Calu3 (cell line): ENCODE results near the gene NTNG2. TPM values are rescaled to one million over a fixed set of nuclear protein-coding genes. Genes with fewer than 3 reads are reported as not detected.

Experiments used
- BruUV-seq: library from RNA; stranded (reverse); fragments of 400-500 nt; replicated peaks from 2 replicates; lab custom pipeline; 2021; lab: Mats Ljungman, UMichigan
- CTCF ChIA-PET: fragments of 300-600 bp; sonication (Branson Sonifier 250); formaldehyde crosslinking; loops from one replicate; lab custom pipeline; 2022; ENCODE audit warnings: antibody characterized with exemption; lab: Charles Lee
- DNase-seq: peaks from one replicate; pipeline ENCODE4 v3.0.0; 2022
- H3K27ac Mint-ChIP-seq: one replicate; pipeline ENCODE4 v1.8.0; 2022; ENCODE audit warnings: mixed read lengths; ENCODE audit not compliant: unreplicated experiment
- H3K27me3 Mint-ChIP-seq: one replicate; pipeline ENCODE4 v1.8.0; 2022; ENCODE audit warnings: mixed read lengths; ENCODE audit not compliant: unreplicated experiment
- H3K36me3 Mint-ChIP-seq: one replicate; pipeline ENCODE4 v1.8.0; 2022; ENCODE audit warnings: mild to moderate bottlenecking, moderate library complexity, mixed read lengths; ENCODE audit not compliant: insufficient read depth, unreplicated experiment
- H3K4me1 Mint-ChIP-seq: one replicate; pipeline ENCODE4 v1.8.0; 2022; ENCODE audit warnings: mild to moderate bottlenecking, low read depth, mixed read lengths; ENCODE audit not compliant: unreplicated experiment
- H3K4me3 Mint-ChIP-seq: one replicate; pipeline ENCODE4 v1.8.0; 2022; ENCODE audit warnings: mild to moderate bottlenecking, low read depth, moderate library complexity, mixed read lengths; ENCODE audit not compliant: unreplicated experiment
- H3K9me3 Mint-ChIP-seq: one replicate; pipeline ENCODE4 v1.8.0; 2022; ENCODE audit warnings: low read depth, mixed read lengths; ENCODE audit not compliant: unreplicated experiment
- intact Hi-C: fragments of 100-400 bp; cut with micrococcal nuclease; formaldehyde crosslinking; loops from one replicate; pipeline ENCODE4 v1.10.0; 2022; ENCODE audit not compliant: unreplicated experiment
- total RNA-seq: library from RNA; stranded (reverse); gene quantifications from 2 replicates; pipeline ENCODE4 v1.2.3, GENCODE V29; 2022
- TF ChIP-seq, protein P1 (sequence below): fragments of 200-600 bp; IDR thresholded peaks from one replicate; pipeline ENCODE4 v1.8.0; 2022; ENCODE audit warnings: antibody characterized with exemption; ENCODE audit not compliant: unreplicated experiment

The NTNG2 gene
- total RNA-seq, 1 experiment from 2014 or later = not detected

DNA sequence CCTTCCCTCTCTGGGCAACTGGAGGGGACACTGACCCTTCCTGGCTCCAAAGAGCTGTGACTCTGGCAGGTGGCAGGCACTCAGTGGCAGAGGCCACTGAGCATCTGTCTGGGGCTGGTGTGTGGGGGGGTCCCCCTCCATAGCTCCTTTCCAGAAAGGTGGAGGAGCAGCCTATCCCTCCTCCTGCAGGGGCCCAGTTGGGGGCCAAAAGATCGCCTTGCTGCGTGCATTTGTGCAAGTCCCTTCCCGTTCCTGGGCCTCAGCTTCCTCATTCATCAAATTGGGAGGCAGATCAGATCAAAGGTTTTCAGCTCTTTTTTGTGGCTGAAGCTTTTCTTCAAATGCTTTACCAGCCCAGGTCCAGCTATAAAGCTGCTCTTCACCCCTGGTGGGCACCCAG lies 77.7 kb downstream of the NTNG2 start:
- peaks cover 12% of the 10 kb centered on the region for H3K36me3 Mint-ChIP-seq
- BruUV-seq = no TSS peak
- no peak overlapping the region for H3K4me3 Mint-ChIP-seq
- H3K9me3 Mint-ChIP-seq = no peaks in the 10 kb centered on the region
- H3K27ac Mint-ChIP-seq = no peak overlapping the region
- peaks cover 92% of the 10 kb centered on the region for H3K27me3 Mint-ChIP-seq
- H3K4me1 Mint-ChIP-seq = peaks cover 15% of the 10 kb centered on the region
- no peak for DNase-seq
- intact Hi-C loops = no loop called here
- TF ChIP-seq, protein P1, sequence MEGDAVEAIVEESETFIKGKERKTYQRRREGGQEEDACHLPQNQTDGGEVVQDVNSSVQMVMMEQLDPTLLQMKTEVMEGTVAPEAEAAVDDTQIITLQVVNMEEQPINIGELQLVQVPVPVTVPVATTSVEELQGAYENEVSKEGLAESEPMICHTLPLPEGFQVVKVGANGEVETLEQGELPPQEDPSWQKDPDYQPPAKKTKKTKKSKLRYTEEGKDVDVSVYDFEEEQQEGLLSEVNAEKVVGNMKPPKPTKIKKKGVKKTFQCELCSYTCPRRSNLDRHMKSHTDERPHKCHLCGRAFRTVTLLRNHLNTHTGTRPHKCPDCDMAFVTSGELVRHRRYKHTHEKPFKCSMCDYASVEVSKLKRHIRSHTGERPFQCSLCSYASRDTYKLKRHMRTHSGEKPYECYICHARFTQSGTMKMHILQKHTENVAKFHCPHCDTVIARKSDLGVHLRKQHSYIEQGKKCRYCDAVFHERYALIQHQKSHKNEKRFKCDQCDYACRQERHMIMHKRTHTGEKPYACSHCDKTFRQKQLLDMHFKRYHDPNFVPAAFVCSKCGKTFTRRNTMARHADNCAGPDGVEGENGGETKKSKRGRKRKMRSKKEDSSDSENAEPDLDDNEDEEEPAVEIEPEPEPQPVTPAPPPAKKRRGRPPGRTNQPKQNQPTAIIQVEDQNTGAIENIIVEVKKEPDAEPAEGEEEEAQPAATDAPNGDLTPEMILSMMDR = no peak
- CTCF ChIA-PET = no interaction called here

DNA sequence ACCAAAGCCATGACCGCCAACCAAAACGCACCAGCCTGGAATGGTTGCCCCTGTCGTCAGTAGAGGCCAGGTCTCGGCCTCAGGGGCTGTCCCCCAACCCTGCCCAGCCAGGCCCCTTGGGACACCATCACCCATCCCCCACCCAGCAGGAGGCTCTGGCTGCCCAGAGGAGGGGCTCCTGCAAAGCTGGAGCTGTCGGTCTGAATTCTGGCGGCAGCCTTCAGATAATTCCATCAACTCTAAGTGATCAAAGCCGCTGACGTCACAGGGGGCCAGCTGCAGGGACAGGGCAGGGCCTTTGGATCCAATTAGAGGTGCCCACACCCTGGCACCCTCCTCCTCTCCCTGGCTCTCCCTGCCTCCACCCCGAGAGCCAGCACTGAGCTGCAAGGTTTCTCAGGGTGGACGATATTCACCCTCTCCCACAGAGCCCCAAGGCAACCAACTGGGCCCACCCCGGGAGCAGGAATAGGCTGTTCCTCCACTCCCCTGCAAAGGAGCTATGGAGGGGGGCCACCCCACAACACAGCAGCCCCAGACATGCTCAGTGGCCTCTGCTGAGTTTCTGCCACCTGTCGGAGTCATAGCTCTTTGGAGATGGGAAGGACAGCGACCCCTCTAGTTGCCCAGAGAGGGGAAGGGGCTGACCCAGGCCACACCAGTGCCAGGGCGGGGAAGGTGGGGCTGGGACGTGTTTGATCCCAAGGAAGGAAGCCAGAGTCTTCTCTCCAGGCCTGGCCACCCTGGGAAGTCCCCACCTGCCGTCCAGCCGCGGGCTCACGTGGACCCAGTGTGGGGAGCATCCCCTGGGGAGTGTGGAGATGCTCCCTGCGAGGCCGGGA lies 78.4 kb downstream of the NTNG2 start:
- peaks cover 15% of the 10 kb centered on the region for H3K4me1 Mint-ChIP-seq
- peaks cover 90% of the 10 kb centered on the region for H3K27me3 Mint-ChIP-seq
- CTCF ChIA-PET = no interaction called here
- H3K4me3 Mint-ChIP-seq = peak overlapping the region; percentile 72
- intact Hi-C loops = no loop called here
- no TSS peak for BruUV-seq
- no peak overlapping the region for H3K27ac Mint-ChIP-seq
- no peaks in the 10 kb centered on the region for H3K9me3 Mint-ChIP-seq
- TF ChIP-seq, protein P1 = no peak
- no peak for DNase-seq
- peaks cover 12% of the 10 kb centered on the region for H3K36me3 Mint-ChIP-seq

DNA sequence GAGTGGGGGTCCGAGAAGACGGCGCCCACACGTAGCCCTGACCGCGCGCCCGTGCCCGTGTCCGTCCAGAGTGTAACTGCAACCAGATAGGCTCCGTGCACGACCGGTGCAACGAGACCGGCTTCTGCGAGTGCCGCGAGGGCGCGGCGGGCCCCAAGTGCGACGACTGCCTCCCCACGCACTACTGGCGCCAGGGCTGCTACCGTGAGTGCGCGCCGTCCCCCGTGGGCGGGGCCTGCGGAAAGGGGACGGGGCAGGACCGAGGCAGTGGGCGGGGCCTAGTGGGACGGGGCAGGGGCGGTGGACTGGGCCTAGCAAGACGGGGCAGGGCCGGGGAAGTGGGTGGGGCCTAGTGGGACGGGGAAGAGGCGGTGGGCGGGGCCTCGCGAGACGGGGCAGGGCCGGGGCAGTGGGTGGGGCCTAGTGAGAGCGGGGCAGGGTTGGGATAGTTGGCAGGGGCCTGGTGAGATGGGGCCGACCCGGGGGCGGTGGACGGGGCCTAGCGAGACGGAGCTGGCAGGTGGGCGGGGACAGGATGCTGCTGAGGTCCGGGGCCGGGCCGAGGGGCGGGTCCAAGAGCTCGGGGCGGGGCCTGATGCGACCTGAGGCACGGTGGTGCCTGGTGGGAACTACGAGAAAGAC lies 79.1 kb downstream of the NTNG2 start:
- H3K4me1 Mint-ChIP-seq = peaks cover 15% of the 10 kb centered on the region
- peak overlapping the region; percentile 72 for H3K4me3 Mint-ChIP-seq
- intact Hi-C loops = no loop called here
- H3K27ac Mint-ChIP-seq = no peak overlapping the region
- peaks cover 12% of the 10 kb centered on the region for H3K36me3 Mint-ChIP-seq
- peak; percentile 79 for DNase-seq
- no TSS peak for BruUV-seq
- H3K9me3 Mint-ChIP-seq = no peaks in the 10 kb centered on the region
- CTCF ChIA-PET = interaction anchor here (0.7 to 0.8 kb wide), 3 partner anchors 21 to 918 kb away, joined by 3 to 9 read pairs (median 3); no protein-coding TSS in a partner anchor
- TF ChIP-seq, protein P1 = no peak
- peaks cover 82% of the 10 kb centered on the region for H3K27me3 Mint-ChIP-seq

DNA sequence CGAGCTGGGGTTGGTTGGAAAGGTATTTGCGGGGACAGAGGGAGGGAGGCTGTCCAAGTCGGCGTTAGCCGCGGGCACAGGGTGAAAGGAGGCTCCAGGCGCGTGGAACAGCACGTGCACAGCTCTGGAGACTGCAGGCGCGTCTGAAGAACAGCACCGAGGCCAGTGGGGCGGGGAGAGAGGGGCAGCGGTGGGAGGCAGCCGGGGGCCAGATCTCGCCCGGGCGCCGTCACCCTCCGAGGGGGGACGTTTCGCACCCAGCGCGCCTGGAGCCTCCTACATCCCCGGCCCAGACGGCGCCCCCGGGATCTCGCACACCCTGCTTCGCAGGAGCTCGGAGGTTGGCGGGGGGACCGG lies 79.6 kb downstream of the NTNG2 start:
- no peak for DNase-seq
- no TSS peak for BruUV-seq
- H3K4me3 Mint-ChIP-seq = peak overlapping the region; percentile 72
- H3K27ac Mint-ChIP-seq = no peak overlapping the region
- intact Hi-C loops = no loop called here
- H3K4me1 Mint-ChIP-seq = peaks cover 14% of the 10 kb centered on the region
- H3K36me3 Mint-ChIP-seq = peaks cover 12% of the 10 kb centered on the region
- TF ChIP-seq, protein P1 = no peak
- H3K27me3 Mint-ChIP-seq = peaks cover 79% of the 10 kb centered on the region
- H3K9me3 Mint-ChIP-seq = no peaks in the 10 kb centered on the region
- CTCF ChIA-PET = interaction anchor here (0.7 to 0.8 kb wide), 3 partner anchors 21 to 918 kb away, joined by 3 to 9 read pairs (median 3); no protein-coding TSS in a partner anchor
